HEK293 (cell line): ENCODE measurements around the gene CPXM2.

Experiments
- CTCF ChIA-PET: fragments of 350-600 bp; formaldehyde crosslinking; extraction: SDS; loops from one replicate; lab custom pipeline; 2021; ENCODE audit warnings: antibody characterized with exemption; lab: Yijun Ruan, JAX
- POLR2A ChIA-PET: fragments of 300-600 bp; formaldehyde crosslinking; extraction: SDS; loops from one replicate; lab custom pipeline; 2020; ENCODE audit warnings: antibody characterized with exemption, inconsistent platforms; lab: Yijun Ruan, JAX
- H3K27ac ChIP-seq: fragments of 200-500 bp; sonication (Bioruptor generic); 2 replicates; pipeline ENCODE4 v1.5.1; 2014; ENCODE audit warnings: low read depth, low read length, control low read depth, inconsistent platforms; ENCODE audit errors: extremely low read depth
- H3K36me3 ChIP-seq, 2 experiments: fragments of 200-500 bp in 1 of 2; sonication (Bioruptor generic) in 1 of 2; 1 replicate in 1 of 2; 2 replicates in 1 of 2; pipeline ENCODE4 v1.5.1; 2014 to 2017; ENCODE audit warnings: inconsistent platforms in 2 of 2, low read length in 2 of 2; ENCODE audit not compliant: control insufficient read depth in 2 of 2, insufficient read depth in 1 of 2
- H3K4me1 ChIP-seq: fragments of 200-500 bp; sonication (Bioruptor generic); 2 replicates; pipeline ENCODE4 v1.5.1; 2014; ENCODE audit warnings: mild to moderate bottlenecking, low read length, inconsistent platforms; ENCODE audit not compliant: control insufficient read depth, insufficient read depth
- H3K4me3 ChIP-seq: 2 replicates; pipeline ENCODE4 v1.5.1; 2011; ENCODE audit warnings: low read depth, mild to moderate bottlenecking, control low read depth, low read length, moderate library complexity
- H3K9me3 ChIP-seq: fragments of 200-500 bp; sonication (Bioruptor generic); 2 replicates; pipeline ENCODE4 v1.5.1; 2014; ENCODE audit warnings: low read depth, low read length, inconsistent platforms; ENCODE audit not compliant: control insufficient read depth, insufficient read depth
- ELK4 ChIP-seq: IDR thresholded peaks from 2 replicates; pipeline ENCODE4 v1.6.1; 2011; ENCODE audit warnings: mild to moderate bottlenecking, low read depth, low read length, borderline replicate concordance
- FEZF1 ChIP-seq: fragments of 450-650 bp; formaldehyde crosslinking; IDR thresholded peaks from 2 replicates; pipeline ENCODE4 v1.5.1; 2016; ENCODE audit warnings: missing biosample characterization, missing genetic modification characterization
- PRDM1 ChIP-seq: fragments of 450-650 bp; formaldehyde crosslinking; IDR thresholded peaks from 2 replicates; pipeline ENCODE4; 2016; ENCODE audit warnings: missing biosample characterization, missing genetic modification characterization
- ZBTB8A ChIP-seq: fragments of 450-650 bp; formaldehyde crosslinking; IDR thresholded peaks from 2 replicates; pipeline ENCODE4 v1.5.1; 2016; ENCODE audit warnings: missing biosample characterization, missing genetic modification characterization
- ZFP69B ChIP-seq: fragments of 450-650 bp; formaldehyde crosslinking; IDR thresholded peaks from 2 replicates; pipeline ENCODE4 v1.5.1; 2016; ENCODE audit warnings: missing biosample characterization, missing genetic modification characterization
- ZNF10 ChIP-seq: fragments of 450-650 bp; formaldehyde crosslinking; IDR thresholded peaks from 2 replicates; pipeline ENCODE4 v1.5.1; 2017; ENCODE audit warnings: missing biosample characterization, missing genetic modification characterization
- ZNF133 ChIP-seq: fragments of 450-650 bp; formaldehyde crosslinking; IDR thresholded peaks from 2 replicates; pipeline ENCODE4 v1.5.1; 2016; ENCODE audit warnings: missing biosample characterization, missing genetic modification characterization
- ZNF146 ChIP-seq: fragments of 450-650 bp; formaldehyde crosslinking; IDR thresholded peaks from 2 replicates; pipeline ENCODE4 v1.5.1; 2016; ENCODE audit warnings: missing biosample characterization, missing genetic modification characterization
- ZNF391 ChIP-seq: fragments of 450-650 bp; formaldehyde crosslinking; IDR thresholded peaks from 2 replicates; pipeline ENCODE4 v1.5.1; 2016; ENCODE audit warnings: low read depth, missing biosample characterization, missing genetic modification characterization, borderline replicate concordance
- ZNF398 ChIP-seq: fragments of 450-650 bp; formaldehyde crosslinking; IDR thresholded peaks from 2 replicates; pipeline ENCODE4 v1.5.1; 2017; ENCODE audit warnings: missing biosample characterization, missing genetic modification characterization
- ZNF433 ChIP-seq: fragments of 450-650 bp; formaldehyde crosslinking; IDR thresholded peaks from 2 replicates; pipeline ENCODE4 v1.5.1; 2016; ENCODE audit warnings: missing biosample characterization, missing genetic modification characterization, low read depth
- ZNF629 ChIP-seq: fragments of 450-650 bp; formaldehyde crosslinking; IDR thresholded peaks from 2 replicates; pipeline ENCODE4 v1.5.1; 2017; ENCODE audit warnings: missing biosample characterization, missing genetic modification characterization
- ZXDB ChIP-seq: fragments of 450-650 bp; formaldehyde crosslinking; IDR thresholded peaks from 2 replicates; pipeline ENCODE4 v1.5.1; 2016; ENCODE audit warnings: missing biosample characterization, missing genetic modification characterization
- TF ChIP-seq, protein P1 (sequence below): fragments of 450-650 bp; formaldehyde crosslinking; conservative IDR thresholded peaks from 2 replicates; pipeline ENCODE4 v1.5.1; 2016; ENCODE audit warnings: low read depth, missing biosample characterization, missing genetic modification characterization

CPXM2 gene

DNA sequence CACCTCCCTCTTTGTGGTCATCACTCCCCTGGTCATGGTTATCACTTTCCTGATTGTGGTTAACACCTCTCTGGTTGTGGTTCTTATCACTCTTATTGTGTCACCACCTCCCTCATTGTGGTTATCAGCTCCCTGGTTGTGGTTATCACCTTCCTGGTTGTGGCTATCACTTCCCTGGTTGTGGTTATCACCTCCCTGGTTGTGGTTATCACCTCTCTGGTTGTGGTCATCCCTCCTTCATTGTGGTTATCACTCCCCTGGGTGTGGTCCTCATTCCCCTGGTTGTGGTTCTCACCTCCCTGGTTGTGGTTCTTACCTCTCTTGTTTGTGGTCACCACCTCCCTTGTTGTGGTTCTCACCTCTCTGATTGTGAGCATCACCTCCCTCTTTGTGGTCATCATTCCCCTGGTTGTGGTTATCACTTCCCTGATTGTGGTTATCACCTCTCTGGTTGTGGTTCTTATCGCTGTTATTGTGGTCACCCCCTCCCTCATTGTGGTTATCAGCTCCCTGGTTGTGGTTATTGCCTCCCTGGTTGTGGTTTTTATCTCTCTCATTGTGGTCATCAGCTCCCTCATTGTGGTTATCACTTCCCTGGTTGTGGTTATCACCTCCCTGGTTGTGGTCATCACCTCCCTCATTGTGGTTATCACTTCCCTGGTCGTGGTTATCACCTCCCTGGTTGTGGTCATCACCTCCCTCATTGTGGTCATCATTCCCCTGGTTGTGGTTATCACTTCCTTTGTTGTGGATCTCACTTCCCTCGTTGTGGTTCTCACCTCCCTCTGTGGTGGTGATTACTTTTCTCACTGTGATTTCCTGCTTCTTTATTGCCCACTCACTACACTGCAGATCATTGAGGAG lies 118.7 kb downstream of the CPXM2 start:
- no peaks in the 10 kb centered on the region for H3K9me3 ChIP-seq
- no peak overlapping the region for H3K27ac ChIP-seq
- CTCF ChIA-PET = no interaction called here
- POLR2A ChIA-PET = no interaction called here
- no peaks in the 10 kb centered on the region for H3K4me1 ChIP-seq
- no peaks in the 10 kb centered on the region for H3K36me3 ChIP-seq
- no peak for TF ChIP-seq ZXDB (tag by site-specific recombination)
- TF ChIP-seq, protein P1, sequence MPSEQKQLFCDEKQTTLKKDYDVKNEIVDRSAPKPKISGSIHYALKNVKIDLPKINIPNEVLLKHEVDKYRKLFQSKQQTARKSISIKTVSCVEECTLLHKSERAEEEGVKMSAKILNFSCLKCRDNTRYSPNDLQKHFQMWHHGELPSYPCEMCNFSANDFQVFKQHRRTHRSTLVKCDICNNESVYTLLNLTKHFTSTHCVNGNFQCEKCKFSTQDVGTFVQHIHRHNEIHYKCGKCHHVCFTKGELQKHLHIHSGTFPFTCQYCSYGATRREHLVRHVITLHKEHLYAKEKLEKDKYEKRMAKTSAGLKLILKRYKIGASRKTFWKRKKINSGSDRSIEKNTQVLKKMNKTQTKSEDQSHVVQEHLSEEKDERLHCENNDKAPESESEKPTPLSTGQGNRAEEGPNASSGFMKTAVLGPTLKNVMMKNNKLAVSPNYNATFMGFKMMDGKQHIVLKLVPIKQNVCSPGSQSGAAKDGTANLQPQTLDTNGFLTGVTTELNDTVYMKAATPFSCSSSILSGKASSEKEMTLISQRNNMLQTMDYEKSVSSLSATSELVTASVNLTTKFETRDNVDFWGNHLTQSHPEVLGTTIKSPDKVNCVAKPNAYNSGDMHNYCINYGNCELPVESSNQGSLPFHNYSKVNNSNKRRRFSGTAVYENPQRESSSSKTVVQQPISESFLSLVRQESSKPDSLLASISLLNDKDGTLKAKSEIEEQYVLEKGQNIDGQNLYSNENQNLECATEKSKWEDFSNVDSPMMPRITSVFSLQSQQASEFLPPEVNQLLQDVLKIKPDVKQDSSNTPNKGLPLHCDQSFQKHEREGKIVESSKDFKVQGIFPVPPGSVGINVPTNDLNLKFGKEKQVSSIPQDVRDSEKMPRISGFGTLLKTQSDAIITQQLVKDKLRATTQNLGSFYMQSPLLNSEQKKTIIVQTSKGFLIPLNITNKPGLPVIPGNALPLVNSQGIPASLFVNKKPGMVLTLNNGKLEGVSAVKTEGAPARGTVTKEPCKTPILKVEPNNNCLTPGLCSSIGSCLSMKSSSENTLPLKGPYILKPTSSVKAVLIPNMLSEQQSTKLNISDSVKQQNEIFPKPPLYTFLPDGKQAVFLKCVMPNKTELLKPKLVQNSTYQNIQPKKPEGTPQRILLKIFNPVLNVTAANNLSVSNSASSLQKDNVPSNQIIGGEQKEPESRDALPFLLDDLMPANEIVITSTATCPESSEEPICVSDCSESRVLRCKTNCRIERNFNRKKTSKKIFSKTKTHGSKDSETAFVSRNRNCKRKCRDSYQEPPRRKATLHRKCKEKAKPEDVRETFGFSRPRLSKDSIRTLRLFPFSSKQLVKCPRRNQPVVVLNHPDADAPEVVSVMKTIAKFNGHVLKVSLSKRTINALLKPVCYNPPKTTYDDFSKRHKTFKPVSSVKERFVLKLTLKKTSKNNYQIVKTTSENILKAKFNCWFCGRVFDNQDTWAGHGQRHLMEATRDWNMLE = no peak
- no peak for TF ChIP-seq ZNF391
- H3K4me3 ChIP-seq = no peak overlapping the region

GRCh38 chr10:123771877-123772644 lies 119.5 kb downstream of the CPXM2 start:
- Histone ChIP-seq H3K36me3 (no peaks in the 10 kb centered on the region), H3K4me3 (no peak overlapping the region), H3K4me1 (no peaks in the 10 kb centered on the region), H3K27ac (no peak overlapping the region), H3K9me3 (no peaks in the 10 kb centered on the region)
- POLR2A ChIA-PET = no interaction called here
- TF ChIP-seq ZNF146 (tag by site-specific recombination) (no peak), FEZF1 (tag by site-specific recombination) (no peak), ZFP69B (tag by site-specific recombination) (no peak), ZNF133 (tag by site-specific recombination) (no peak), ZNF629 (tag by site-specific recombination) (no peak), ZNF398 (tag by site-specific recombination) (no peak), ZNF10 (tag by site-specific recombination) (no peak)
- CTCF ChIA-PET = no interaction called here

GRCh38 chr10:123769647-123770046 lies 122.0 kb downstream of the CPXM2 start:
- ChIA-PET POLR2A (no interaction called here), CTCF (no interaction called here)
- TF ChIP-seq ELK4 (no peak), ZNF433 (tag by site-specific recombination) (no peak), PRDM1 (no peak), ZBTB8A (no peak)
- Histone ChIP-seq H3K4me3 (no peak overlapping the region), H3K4me1 (no peaks in the 10 kb centered on the region), H3K9me3 (no peaks in the 10 kb centered on the region), H3K36me3 (no peaks in the 10 kb centered on the region), H3K27ac (no peak overlapping the region)
